Stimulated activated CD4-positive, alpha-beta T cell treated with anti-CD3 and anti-CD28 coated beads, Interleukin-4, amount 100 ng/mL, for 1 hour (primary cell): ENCODE results near the gene BCL11B.
A peak's percentile ranks its signal among the peaks of the same experiment; 100 is the strongest.

Source experiments
- DNase-seq: peaks from one replicate; pipeline ENCODE4 v3.0.0-alpha.2; 2020

BCL11B gene

DNA sequence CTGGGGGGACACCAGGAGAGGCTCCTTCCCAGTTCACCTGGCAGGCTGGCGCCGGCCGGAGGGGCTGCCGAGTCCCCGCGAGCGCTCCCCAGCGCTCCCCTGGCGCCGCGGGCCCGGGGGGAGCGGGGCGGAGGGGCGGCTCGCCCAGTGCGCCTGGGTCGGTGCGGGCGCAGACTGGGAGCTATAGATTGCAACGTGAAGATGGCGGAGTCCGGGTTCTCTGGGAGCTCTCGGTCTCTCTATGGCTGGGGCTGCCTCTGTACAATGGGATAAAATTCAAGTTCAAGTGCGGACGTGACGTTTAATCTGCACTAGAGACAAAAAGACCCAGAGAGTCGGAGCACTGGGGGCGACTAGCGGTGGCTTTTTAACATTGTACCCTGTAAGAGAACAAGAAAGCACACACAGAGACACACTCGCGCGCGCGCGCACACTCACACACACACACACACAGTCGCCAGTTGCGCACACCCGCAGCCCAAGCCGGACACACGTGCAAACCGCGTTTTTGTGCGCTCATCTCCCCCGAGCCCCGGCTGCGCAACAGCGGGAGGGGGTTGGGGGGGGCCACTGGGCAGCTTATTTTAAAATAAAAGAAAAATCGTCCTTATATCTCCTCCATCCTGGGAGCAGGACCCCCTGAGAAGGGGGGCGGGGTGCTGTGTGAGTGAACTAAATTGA, at the start of gene BCL11B:
Gene BCL11B, minus strand, starts transcription at position 247 of the 681 bp plus-strand sequence. CDS start 979 bp downstream, outside the sequence.
- peak; percentile 87 for DNase-seq

DNA sequence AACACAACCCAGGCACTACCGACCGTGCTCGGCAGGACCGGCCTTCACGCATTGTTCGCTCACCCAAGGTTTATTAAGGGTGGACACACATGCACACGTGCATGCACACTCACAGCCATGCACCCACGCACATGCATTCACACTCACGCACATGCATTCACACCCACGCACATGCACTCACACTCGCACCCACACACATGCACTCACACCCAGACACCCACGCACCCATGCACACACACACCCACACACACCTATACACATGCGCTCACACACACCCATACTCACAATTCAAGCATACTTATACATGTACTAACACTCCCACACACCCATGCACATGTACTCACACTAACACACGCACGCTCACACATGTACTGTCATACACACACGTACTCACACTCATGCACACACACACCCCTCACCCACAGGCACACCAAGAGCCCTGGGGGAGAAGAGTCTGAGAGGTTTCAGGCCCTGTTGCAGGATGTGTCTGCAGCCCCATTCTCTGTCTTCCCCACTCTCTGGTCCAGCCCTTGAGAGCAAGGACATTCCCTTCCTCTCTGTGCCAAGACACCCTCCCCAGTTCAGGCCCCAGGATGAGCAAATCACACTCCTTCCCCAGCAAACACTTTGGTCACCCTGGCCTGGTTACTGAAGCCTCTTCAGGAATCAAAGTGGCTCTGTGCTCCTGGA, 49.4 kb upstream of the BCL11B start:
- DNase-seq, result no peak

DNA sequence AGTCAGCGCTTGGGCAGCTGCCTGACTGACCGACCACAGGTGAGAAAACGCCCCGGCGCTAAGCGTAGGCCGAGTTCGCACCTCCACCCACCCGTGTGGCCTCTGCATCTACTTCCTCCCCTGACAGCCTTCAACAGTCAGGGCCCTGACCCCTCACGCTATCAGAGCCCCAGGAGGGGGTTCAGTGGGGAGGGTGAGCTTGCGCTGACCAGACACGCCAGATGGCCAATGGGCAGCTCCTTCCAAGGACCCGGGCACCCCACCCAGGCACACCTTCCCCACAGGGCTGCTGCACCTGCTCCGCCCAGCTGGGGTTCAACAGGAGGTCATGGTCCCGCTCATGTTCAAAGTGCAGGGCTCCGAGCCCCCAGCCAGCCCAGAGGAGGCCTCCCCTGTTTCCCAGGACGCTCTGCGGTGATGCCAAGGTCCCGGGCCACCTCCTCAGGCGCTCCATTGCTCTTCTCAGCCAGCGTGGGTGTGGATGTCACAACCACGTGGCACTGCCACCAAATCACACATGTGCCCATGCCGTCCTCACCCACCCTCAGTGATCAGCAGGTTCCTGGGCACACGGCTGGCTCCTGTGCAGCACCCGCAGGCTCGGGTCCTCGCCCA, 48.7 kb upstream of the BCL11B start:
- DNase-seq, result no peak

DNA sequence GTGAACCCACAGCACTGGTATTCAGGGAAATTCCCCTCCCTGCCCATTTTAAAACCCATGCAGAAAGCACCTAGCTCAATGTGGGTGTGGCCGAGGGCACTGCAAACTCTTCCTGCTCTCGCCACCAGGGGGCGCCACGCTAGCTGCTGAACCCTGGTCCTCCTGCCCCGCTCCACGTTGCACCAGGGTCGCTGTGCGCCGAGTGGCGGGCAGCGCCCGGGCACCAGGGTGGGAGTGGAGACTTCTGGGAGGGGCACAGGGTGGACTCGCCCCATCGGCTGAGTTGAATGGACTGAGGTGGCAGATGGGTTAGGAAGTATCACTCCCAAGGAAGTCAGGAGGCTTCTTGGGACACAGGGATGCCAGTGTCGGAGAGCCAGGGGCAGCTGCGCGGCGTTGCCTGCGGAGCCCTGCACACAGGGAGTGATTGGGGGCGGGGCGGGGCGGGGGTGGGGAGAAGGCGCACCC, 48.1 kb upstream of the BCL11B start:
- DNase-seq, result peak; percentile 76

DNA sequence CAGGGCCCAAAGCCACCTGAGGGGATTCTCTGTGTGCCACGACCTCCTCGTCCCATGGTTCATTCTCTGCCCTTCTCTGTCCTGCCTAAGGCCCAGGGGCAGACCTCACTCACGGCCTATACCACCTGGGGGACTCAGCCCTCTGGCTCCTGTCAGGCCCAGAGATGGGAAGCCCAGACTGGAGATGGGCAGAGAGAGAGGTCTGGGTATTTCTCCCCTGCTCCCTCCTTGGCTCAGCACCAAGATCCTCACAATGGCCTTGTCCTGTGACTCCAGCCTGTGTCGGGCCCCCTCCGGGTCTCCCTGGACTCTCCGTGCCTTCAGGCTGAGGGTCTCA, 46.9 kb upstream of the BCL11B start:
- no peak for DNase-seq

DNA sequence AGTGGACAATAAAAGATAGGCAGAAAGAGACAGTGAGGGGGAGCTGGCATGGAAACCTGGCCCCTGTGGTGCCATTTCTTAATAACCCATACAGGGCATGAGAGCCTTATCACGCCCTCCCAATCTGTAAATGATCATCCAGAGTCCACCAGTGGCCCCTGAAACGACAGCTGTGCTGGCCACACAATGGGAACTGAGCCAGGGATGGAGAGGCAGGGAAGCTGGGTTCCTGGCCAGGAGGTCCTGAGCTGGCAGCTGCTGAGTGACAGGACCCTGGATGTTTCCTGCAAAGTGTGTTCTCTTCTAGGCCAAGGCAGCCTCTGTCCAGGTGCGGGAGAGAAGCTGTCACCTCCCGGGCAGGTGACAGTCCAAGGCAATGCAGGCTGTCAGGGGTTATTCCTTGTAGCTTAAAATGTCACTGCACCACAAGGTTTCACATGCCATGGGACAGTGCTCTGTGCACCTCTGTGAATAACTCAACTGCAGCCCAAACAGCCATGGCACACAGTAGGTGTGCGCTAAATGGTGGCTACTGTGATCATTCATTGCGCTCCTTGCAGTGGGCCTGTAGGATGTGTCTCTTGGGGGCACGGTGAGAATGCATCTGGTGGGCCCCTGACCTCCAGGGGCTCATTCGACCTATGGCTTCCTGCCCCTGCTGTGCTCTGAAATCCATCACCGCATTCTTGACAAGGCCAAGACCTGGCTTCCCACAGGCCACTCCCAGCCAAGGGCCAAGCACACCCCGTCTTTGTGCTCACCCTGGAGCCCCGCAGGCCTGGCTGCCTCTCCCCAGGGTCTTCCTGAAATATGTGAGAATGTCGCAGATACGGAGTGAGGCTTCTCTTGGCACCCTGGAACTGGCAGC, 46.3 kb upstream of the BCL11B start:
- DNase-seq, result no peak

DNA sequence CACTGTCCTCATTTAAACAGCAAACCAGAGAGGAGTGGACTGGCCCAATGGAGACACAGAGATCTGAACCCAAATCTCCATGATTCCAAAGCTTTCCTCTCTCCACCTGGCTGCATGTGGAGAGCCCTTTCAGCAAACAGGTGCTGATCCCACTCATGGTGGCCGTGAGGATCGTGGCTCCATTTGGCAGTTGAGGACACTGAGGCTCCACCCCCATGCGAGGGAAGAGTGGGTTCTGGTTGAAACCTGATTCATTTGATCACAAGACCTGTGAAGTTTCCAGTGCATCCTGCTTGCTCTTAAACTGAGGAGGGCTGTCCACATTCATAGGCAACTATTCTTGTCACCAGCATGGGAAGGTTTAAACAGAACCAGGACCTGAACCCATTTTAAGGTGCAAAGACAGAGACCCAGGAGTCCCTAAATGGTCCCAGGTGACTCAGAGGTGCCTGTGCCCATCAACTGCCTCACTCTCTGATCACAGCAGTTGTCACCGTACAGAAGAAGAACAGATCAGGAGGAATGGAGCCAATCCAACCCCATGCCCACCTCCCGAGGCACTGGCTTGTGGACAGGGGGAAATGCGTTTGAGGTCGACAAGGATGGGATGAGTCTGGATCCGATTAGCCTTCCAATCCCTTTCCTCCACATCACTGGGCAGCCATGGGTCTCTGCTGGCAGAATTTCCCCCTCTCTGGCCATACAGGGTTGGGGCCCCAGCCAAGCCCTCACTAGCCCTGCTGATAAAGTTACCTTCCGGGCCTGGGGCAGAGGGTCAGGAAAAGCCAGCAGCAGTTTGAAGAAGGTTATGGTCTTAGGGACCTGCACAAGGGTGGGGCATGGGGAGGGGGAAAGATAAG, 45.5 kb upstream of the BCL11B start:
- DNase-seq, result no peak

DNA sequence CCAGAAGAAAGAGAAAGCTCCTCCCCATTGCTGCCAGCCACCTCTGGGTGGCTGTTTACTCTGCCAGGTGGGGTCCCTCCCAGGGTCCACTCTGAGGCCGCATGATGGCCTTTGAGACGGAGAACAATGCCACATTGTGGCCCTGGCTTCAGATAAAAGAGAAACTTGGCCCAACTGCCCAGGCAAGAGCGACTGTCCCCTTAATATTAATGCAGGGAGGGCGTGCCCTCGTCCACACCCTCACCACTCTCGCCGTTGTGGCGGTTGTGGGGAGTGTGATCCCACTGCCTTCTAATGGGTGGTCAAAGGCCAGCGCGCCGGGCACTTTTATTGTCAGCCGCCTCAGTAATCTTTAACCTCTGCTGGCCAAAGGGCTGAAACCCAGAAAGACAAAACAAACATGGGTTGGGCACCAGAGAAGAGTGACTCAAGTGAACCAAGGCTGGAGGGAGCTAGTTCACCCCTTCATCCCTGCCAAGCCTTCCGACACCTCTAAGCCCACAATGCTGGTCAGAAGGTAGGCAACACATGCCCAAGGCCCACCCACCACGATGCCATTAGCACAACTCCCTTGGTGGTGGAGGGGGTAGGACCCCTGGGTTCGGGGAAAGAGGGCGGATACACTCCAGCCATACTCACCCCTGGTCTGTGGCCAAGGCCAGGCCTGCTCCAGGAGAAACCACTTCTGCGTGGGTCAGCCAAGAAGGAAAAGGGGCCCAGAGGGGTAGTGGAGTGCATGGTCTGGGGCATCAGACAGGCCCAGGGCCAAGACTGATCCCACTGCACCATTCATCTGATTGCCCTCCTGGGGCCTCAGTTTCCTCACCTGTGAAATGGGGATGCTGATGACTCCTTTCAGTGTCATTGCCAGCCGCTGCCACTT, 44.5 kb upstream of the BCL11B start:
- no peak for DNase-seq

DNA sequence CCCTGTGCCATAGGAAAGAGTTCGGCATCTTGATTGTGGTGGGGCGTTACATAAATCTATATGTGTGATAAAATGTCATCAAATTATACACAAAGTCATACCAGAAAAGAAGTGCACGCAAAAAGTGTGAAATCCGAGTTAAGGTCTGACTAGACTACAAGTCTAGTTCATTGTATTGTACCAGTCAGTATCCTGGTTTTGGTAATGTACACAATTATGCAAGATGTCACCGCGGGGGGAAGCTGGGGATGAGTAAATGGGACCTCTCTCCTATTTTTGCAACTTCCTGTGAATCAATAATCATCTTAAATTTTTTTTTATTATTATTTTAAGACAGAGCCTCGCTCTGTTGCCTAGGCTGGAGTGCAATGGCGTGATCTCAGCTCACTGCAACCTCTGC, 43.2 kb upstream of the BCL11B start:
- no peak for DNase-seq

DNA sequence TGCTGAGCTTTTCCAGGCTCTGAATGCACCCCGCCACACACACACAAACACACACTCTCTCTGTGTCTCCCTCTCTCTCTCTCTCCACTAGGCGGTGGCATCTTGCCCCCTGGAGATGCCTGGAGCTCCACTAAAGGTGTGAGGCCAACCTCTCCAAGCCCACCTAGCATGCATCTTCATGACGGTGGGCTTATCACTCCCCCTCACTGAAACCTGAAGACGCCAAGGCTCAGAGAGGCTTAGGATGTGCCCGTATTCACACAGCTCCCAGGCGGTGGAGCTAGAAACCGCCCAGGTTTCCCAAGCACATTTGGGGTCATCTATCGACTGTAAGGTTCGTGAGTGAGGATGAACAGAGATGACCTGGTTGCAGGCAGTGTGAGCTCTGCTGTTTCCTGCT, 42.6 kb upstream of the BCL11B start:
- DNase-seq, result no peak

DNA sequence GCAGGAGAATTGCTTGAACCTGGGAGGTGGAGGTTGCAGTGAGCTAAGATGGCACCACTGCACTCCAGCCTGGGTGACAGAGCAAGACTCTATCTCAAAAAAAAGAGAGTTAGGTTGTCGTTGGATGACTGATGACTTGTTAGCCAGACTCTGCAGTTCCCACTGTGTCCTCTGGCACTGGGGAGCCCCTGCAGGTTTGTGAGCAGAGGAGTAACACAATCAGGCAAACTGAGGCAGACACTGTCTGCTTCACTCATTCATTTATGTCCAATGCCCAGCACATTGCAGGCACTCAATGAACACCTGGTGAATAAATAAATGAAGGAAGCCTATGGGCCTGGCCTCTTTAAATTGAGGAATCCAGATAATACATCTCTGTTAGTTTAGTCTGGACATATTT, 41.2 kb upstream of the BCL11B start:
- no peak for DNase-seq

DNA sequence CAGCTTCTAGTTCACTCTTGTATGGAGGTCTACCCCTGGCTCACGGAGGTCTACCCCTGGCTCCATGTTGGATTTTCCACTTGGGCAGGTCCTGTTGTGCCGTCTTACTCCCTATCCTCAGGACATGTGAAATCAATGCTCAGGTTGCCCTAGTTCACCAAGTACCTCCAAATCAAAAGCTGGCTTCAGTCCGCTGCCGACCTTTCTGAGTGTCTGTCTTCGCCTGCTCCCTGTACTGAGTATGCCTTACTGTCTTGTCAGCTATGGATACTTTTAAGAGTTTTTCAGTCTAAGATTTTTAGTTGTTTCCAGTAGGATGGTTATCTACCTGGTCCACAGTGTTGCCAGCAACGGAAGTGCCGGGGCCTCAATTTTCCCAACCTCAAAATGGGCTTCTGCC, 40.1 kb upstream of the BCL11B start:
- no peak for DNase-seq

DNA sequence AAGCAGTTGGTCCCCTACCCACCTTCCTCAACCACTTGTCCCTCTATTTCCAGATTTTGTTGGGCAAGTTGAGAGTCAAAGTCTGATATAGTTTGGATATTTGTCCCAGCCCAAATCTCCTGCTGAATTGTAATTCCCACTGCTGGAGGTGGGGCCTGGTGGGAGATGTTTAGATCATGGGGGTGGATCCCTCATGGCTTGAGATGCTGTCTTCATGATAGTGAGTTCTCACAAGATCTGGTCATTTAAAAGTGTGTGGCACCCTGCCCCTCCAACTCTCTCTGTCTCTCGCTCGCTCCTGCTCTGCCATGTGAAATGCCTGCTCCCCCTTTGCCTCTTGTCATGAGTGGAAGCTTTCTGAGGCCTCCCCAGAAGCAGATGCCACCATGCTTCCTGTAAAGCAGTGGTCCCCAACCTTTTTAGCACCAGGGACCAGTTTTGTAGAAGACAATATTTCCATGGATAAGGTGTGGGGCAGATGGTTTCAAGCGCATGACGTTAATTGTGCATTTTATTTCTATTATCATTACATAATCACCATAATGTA, 37.3 kb upstream of the BCL11B start:
- no peak for DNase-seq

DNA sequence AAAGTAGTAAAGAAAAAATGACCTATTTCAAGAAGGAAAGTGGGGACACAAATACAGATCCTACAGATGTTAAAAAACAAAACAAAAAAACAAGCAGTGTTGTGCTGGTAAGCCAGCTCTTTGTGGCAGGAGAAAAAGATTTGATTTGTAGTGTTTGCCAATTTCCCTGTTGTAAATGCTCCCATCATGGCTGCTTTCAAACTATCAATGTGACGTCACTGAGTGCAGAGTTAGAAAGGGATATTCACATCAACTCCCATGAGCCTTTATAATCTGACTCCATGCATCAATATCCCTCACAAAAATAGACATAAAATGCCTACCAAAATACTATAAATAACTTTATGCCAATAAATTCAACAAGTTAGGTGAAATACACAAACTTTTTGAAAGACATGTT, 32.2 kb upstream of the BCL11B start:
- DNase-seq, result no peak

DNA sequence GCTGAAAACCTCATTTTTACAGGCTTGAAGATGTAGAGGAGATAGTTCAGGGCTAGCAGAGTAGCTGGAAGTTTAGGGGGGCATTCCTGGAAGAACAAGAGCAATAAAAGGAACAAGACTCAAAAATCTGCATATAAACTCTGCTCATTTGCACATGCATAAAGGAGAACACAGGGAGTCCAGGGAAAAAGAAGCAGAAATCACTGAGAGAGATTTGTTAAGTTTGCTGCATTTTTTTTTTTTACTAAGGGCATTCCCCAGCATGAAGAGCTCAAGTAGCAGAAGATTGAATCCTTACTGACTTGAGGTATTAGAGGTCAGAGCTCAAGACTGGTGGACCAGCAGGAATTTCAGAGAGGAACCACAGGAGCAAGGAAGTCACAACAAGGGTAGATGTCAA, 28.2 kb upstream of the BCL11B start:
- no peak for DNase-seq

DNA sequence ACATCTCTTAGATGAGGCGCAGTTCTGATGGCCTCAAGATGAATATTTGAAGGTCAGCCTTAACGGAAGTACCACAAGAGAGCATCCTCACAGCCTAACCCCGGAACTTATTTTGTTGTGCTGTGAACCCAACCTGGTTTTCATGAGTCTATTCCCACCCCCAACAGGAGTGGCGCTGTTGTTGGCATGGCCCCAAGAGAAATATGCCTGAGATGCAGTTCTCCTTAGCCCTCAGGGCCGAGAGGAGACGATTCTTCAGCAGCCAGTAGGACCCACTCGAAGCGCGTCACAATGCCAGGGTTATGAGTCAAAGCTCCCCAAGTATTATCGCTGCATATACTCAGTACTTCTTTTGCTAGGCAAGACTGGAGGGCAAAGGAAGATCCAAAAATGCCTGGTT, 24.5 kb upstream of the BCL11B start:
- DNase-seq, result no peak

DNA sequence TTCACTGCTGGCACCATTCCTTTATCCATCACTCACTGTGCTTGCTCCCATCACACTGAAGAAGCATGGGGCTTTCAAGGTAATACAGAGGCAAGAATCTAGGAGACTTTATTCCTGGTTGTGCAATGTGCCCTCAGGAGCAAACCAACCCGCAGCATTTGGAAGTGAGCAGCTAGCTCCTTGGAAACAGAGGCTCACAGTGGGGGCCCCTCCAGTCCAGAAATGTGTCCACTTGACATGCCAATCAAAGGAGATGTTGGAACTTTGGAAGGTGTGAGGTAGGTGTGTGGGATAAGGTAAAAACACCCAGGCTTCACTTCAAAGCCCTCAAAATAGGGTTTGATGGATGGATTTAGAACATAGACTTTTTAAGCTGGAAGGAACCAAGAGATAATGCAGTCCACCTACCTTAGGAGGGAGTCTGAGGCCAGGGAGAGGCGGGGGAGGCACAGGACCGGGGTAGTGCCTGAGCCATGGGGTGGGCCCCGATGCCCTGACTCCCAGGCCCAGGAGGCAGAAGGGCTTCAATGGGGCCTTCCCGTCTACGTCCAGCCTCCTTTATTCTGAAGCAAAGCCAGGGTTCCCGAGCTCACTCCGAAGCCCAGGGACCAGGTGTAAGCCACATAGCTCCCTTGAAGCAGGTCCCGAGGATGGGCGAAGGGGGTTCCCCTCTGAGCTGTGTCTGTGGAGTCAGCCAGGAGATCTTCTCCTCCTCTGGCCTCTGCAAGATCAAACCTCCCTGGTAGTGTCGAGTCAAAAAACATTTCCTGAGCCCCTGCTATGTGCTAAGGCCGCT, 17.6 kb upstream of the BCL11B start:
- DNase-seq, result no peak

DNA sequence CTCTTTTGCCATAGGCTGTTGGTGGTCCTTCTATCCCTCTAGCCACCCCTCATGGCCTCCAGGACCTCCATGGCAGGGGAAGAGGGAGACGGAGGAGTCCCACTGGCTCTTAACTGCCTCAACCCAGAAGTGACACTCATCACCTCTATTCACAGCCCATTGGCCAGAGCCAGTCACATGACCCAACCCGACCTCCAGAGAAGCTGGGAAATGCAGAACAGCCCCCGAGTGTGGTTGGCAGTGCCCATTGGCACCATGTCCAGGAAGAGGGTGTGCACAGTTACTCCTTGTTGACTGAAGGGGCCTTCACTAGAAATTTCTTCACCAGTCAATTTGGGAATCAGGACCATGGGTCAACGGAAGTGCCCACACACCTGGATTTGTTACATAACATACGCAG, 17.0 kb upstream of the BCL11B start:
- DNase-seq, result no peak

DNA sequence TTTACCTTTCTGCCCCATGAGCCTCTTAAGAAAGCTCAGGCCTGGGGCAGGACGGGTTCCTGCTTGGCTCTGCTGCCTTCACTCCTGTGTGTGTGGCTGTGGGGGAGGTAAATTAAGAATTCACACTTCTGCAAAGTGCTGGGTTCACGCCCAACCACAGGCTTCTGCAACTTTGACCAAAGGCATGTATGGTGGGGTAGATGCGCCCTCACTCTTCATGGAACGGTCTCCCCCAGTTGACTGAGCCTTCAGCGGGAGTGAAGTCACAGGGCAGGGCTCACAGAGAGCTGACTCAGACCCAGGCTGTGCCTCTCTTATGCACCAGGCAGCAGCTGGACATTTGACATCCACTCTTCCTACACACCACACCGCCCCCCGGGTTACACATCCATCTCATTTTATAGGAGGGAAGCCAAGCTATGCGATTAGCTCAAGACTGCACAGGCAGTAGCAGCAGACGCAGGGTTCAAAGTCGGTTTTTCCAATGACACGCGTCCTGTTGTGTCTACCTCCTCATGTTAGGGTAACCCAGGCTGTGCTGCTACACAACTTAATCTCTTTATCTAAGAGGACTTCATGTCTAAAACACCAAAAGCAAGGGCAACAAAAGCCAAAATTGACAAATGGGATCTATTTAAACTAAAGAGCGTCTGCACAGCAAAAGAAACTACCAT, 15.4 kb upstream of the BCL11B start:
- DNase-seq, result no peak

DNA sequence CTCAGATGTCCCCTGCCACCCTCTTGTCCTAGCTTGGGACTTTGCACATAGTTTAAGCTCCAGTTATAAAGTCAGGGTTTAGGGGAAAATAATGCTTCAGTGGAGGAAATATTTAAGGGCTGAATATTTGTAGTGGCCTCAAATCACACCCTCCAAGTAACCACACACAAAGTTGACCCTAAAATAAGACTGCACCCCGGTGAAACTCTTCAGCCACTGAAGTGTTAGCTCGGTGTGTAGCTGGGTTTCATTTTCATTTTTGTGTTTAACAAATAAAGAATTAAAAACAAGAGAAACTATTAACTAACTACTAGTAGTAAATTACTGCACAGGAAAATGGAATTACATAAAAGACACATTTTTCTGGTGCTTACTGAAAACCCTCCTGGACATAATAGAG, 14.8 kb upstream of the BCL11B start:
- no peak for DNase-seq
